HG03159 (cell line): ENCODE results near the gene RPS6KA4.

Source experiments
- ATAC-seq: cut with Tn5 transposase; IDR thresholded peaks from one replicate; pipeline ENCODE4 v1.9.1; 2021; ENCODE audit warnings: mild to moderate bottlenecking, moderate library complexity; ENCODE audit not compliant: unreplicated experiment

The RPS6KA4 gene

GRCh38 chr11:64384028-64384737, 25.2 kb downstream of the RPS6KA4 start:
- no peak for ATAC-seq

- no peak for ATAC-seq
These were observed 26.3 kb downstream of the RPS6KA4 start for GRCh38 chr11:64384981-64385944.

GRCh38 chr11:64385945-64386704, 27.2 kb downstream of the RPS6KA4 start:
- ATAC-seq: no peak

GRCh38 chr11:64387916-64388315, 29.0 kb downstream of the RPS6KA4 start:
- ATAC-seq: no peak

GRCh38 chr11:64388894-64389293, 29.9 kb downstream of the RPS6KA4 start:
- no peak for ATAC-seq

- ATAC-seq: no peak
These were observed 30.9 kb downstream of the RPS6KA4 start for GRCh38 chr11:64389851-64390250.

GRCh38 chr11:64390558-64390957, 31.6 kb downstream of the RPS6KA4 start:
- no peak for ATAC-seq

GRCh38 chr11:64391839-64392238, 32.9 kb downstream of the RPS6KA4 start:
- ATAC-seq: no peak

- ATAC-seq: no peak
These were observed 36.6 kb downstream of the RPS6KA4 start for GRCh38 chr11:64395545-64396078.

- no peak for ATAC-seq
These were observed 37.2 kb downstream of the RPS6KA4 start for GRCh38 chr11:64396079-64396591.

- no peak for ATAC-seq
These were observed 41.1 kb downstream of the RPS6KA4 start for GRCh38 chr11:64400102-64400501.

GRCh38 chr11:64400667-64401066, 41.7 kb downstream of the RPS6KA4 start:
- no peak for ATAC-seq

GRCh38 chr11:64401775-64402174, 42.8 kb downstream of the RPS6KA4 start:
- no peak for ATAC-seq

GRCh38 chr11:64403106-64403505, 44.1 kb downstream of the RPS6KA4 start:
- ATAC-seq: no peak

- no peak for ATAC-seq
These were observed 47.4 kb downstream of the RPS6KA4 start for GRCh38 chr11:64406221-64406946.

- ATAC-seq: no peak
These were observed 48.3 kb downstream of the RPS6KA4 start for GRCh38 chr11:64407221-64407620.

- no peak for ATAC-seq
These were observed 48.7 kb downstream of the RPS6KA4 start for GRCh38 chr11:64407630-64408029.

- ATAC-seq: no peak
These were observed 50.3 kb downstream of the RPS6KA4 start for GRCh38 chr11:64409278-64409677.

- ATAC-seq: no peak
These were observed 50.9 kb downstream of the RPS6KA4 start for GRCh38 chr11:64409707-64410403.

- ATAC-seq: no peak
These were observed 51.4 kb downstream of the RPS6KA4 start for GRCh38 chr11:64410404-64410734.
